ENCODE measurements around the gene FBLN2.
"Not testable (repeated sequence)": the region's sequence is repeated elsewhere in the genome, so short reads cannot be mapped to it uniquely, and the experiment has no call there.

Gene FBLN2

DNA sequence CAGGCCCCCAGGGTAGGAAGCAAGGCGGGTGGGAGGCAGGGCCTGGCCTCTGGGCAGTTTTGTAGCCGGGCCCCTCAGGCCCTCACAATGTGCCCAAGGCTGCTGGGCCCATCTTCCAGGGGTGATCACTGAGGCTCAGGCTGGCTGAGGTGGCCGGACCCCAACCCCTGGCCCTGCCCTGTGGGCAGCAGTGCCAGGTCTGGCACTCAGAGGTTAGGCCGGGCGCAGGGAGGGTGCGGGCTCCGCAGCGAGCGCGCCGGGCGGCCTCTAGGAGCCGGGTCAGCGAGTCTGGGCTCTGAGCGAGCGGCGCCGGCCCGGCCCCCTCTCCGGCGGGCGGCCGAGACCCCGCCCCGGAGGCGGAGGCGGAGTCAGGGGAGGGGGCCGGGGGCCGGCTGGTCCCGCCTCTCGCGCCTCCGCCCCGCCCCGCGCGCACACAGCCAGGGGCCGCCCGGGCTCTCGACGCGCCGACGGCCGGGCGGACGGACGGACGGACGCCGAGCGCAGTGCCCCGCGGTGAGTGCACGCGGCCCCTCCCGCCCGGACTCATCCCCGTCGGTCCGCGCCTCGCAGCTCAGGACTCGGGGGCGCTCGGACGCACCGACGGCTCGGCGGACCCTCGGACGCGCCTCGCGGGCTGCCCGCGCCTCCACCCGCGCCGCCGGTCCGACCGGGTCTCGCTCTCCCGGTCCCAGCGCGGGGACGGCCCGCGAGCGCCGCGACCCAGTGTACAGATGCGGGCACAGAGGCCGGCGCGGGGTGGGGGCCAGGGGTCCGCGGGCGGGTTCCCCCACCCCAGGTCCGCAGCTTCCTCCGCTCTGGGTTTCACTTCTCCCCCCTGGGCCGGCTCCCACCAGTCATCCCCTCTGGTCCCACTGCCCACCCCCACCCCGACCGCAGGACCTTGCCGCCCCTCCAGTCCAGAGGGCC, at the start of gene FBLN2:
Gene FBLN2, plus strand, starts transcription at position 430 of the 927 bp plus-strand sequence. CDS start 21,231 bp downstream, outside the sequence.
- peaks cover 39% of the 10 kb centered on the region for H3K27me3 Mint-ChIP-seq
- no peak for ATAC-seq
- no peaks in the 10 kb centered on the region for H3K9me3 Mint-ChIP-seq
- H3K4me1 Mint-ChIP-seq, result peaks cover 50% of the 10 kb centered on the region
- peak within 1 kb of the TSS; percentile 37 for H3K27ac Mint-ChIP-seq
- H3K4me3 Mint-ChIP-seq, result peak within 1 kb of the TSS; percentile 61
- H3K36me3 Mint-ChIP-seq (ENCODE audit: low read depth), result no peaks in the 10 kb centered on the region
- no peak for DNase-seq

DNA sequence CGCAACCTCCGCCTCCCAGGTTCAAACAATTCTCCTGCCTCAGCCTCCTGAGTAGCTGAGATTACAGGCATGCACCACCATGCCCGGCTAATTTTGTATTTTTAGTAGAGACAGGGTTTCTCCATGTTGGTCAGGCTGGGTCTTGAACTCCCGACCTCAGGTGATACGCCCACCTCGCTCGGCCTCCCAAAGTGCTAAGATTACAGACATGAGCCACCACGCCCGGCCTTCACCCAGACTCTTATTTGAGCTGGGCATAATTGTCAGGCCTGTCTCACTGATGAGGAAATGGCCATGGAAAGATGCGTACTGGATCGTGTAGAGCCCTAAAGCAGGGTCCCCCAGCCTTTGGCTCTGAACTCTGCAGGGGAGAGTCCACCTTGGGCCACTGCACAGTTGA, 49.7 kb upstream of the FBLN2 start:
- ATAC-seq; H3K27ac Mint-ChIP-seq; H3K27me3 Mint-ChIP-seq; DNase-seq; H3K4me3 Mint-ChIP-seq; H3K36me3 Mint-ChIP-seq (ENCODE audit: low read depth); H3K9me3 Mint-ChIP-seq; H3K4me1 Mint-ChIP-seq: not testable (repeated sequence)

DNA sequence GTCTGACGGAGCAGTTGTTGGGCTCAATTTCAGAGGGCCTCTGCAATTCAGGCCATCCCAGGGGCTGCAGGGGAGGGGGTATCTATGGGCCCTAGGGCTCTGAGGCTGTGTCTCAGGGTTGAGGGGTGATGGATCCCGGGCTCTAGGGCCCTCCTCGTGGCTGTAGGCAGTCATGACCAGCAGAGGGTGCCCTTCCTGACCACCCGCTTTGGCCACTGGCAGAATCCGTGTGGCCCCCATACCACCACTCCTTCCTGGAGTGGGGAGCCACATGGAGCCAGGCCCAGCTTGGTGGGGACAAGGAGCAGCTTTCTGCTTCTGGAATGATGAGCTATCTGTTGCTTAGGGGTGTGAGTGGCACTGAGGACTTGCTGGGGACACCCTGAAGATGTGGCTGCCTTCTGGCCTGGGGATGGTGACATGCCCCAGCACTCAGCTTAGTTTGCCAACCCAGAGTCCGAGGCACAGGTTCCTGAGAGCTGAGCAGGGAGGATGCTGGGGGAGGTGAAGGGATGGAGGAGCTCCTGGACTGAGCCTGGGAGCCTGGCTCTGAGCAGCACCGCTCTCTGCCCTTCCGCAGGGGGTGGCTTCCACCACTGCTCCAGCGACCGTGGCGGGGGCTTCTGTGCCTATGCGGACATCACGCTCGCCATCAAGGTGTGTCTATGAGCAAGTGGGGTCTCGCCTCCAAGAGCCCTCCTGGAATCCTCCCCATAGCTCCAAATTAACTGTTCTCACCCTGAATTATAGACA, 48.6 kb upstream of the FBLN2 start:
- DNase-seq (peak; percentile 32), ATAC-seq (peak; percentile 24)
- H3K27me3 Mint-ChIP-seq, result no peaks in the 10 kb centered on the region
- H3K36me3 Mint-ChIP-seq (ENCODE audit: low read depth), result no peaks in the 10 kb centered on the region
- H3K27ac Mint-ChIP-seq, result no peak overlapping the region
- no peak overlapping the region for H3K4me3 Mint-ChIP-seq
- H3K4me1 Mint-ChIP-seq, result peaks cover 3% of the 10 kb centered on the region
- no peaks in the 10 kb centered on the region for H3K9me3 Mint-ChIP-seq

DNA sequence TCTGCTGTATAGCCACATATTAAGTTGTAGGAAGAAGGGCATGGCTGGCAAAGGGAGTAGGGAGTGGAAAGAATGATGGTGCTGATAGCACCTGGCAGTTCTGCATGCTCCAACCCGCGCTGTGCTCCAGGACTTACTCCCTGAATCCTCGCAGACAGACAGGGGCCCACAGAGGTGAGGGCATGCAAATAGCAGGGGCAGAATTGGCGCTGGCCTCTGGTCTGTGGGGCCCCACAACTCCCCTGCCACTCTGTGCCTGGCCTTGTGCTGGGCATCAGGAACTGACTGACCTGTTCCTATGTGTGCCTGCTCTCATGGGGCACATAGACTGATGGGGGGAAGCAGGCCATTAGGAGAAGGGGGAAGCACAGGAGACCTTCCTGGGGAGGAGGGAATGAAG, 47.9 kb upstream of the FBLN2 start:
- peaks cover 3% of the 10 kb centered on the region for H3K4me1 Mint-ChIP-seq
- H3K9me3 Mint-ChIP-seq, result no peaks in the 10 kb centered on the region

DNA sequence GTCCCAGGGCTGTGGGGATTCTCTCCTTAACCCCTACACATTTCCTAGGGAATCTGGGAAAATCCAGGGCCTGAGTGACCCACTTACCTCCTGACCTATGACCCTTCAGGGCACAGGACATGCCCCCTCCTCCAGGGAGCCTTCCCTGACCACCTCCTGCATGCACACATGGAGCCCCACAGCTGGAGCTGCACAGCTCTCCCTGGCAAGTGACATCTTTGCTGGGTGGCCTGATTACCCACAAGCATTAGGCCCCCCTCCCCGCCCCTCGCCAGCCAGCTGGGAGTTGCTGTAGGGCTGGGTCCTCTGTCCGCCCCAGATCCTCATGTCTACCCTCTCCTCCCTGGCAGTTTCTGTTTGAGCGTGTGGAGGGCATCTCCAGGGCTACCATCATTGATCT, 47.4 kb upstream of the FBLN2 start:
- no peak for ATAC-seq
- Mint-ChIP-seq H3K4me3 (no peak overlapping the region), H3K4me1 (peaks cover 3% of the 10 kb centered on the region), H3K27me3 (no peaks in the 10 kb centered on the region), H3K27ac (no peak overlapping the region), H3K36me3 (ENCODE audit: low read depth) (no peaks in the 10 kb centered on the region), H3K9me3 (no peaks in the 10 kb centered on the region)
- DNase-seq, result no peak

More for the DNA sequence above, 47.9 kb upstream of the FBLN2 start:
- DNase-seq (no peak), ATAC-seq (no peak)
- Mint-ChIP-seq H3K27me3 (no peaks in the 10 kb centered on the region), H3K4me3 (no peak overlapping the region), H3K36me3 (ENCODE audit: low read depth) (no peaks in the 10 kb centered on the region), H3K27ac (no peak overlapping the region)

DNA sequence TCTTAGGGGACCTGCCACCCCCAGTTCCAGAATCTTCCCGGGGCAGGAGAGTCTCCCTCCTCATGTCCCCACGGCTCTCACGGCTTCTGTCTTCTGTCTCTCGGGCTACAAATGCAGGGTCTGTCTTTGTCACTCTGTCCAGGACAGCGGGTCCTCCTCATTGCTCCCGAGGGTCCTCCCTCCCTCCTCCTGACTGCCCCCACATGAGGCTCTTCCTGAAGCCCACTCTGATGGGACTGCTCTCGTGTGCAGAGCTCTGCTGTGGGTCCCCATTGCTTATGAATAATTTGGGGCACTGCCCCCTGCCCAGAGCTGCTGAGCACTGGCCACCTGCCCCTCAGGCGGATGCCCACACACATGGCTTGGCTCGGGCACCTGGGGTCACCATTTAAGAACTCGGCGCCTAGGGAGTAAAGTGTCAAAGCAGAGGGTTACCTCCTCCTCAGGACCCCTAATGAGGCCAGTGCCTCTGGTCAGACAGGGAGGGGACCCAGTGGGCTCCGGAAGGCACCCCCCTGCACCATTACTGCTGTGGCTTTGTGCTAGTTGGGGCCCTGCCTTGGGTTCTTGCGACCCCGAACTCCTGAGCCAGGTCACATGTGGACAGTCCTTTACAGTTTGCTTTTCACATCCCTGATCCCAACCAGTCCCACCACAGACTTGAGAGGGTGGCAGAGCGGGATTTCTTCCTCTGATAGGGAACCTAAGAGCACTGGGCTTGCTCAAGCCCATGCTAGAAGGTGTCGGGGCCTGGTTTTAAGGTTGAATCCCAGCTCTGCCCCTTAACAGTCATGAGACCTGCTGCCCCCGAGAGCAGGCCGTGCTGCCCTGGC, 46.8 kb upstream of the FBLN2 start:
- Mint-ChIP-seq H3K27ac (no peak overlapping the region), H3K4me1 (peaks cover 3% of the 10 kb centered on the region), H3K4me3 (no peak overlapping the region), H3K27me3 (no peaks in the 10 kb centered on the region), H3K36me3 (ENCODE audit: low read depth) (no peaks in the 10 kb centered on the region), H3K9me3 (no peaks in the 10 kb centered on the region)
- DNase-seq, result no peak
- ATAC-seq, result no peak

DNA sequence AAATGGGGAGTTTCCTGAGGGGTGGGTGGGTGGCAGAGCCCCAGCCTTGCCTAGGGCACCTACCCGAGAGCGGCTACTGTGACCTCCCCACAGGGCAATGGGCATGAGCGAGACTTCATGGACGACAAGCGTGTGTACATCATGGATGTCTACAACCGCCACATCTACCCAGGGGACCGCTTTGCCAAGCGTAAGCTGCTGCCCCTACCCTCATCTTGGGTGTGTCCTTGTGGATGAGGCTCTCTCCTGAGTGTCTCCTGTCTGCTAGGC, 46.2 kb upstream of the FBLN2 start:
- ATAC-seq (no peak), DNase-seq (no peak)
- Mint-ChIP-seq H3K27me3 (no peaks in the 10 kb centered on the region), H3K4me1 (no peaks in the 10 kb centered on the region), H3K9me3 (no peaks in the 10 kb centered on the region), H3K27ac (no peak overlapping the region), H3K4me3 (no peak overlapping the region), H3K36me3 (ENCODE audit: low read depth) (no peaks in the 10 kb centered on the region)

DNA sequence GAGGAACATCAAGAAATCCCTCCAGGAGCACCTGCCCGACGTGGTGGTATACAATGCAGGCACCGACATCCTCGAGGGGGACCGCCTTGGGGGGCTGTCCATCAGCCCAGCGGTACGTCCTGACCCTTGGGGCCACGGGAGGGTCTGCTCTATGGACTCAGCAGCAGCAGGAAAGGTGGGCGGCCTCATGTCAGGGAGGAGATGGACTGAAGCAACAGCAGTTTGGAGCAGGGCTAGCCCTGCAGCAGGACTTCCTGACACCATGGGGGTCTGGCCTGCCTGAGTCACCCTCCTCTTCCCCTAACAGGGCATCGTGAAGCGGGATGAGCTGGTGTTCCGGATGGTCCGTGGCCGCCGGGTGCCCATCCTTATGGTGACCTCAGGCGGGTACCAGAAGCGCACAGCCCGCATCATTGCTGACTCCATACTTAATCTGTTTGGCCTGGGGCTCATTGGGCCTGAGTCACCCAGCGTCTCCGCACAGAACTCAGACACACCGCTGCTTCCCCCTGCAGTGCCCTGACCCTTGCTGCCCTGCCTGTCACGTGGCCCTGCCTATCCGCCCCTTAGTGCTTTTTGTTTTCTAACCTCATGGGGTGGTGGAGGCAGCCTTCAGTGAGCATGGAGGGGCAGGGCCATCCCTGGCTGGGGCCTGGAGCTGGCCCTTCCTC, 44.6 kb upstream of the FBLN2 start:
- H3K27me3 Mint-ChIP-seq, result no peaks in the 10 kb centered on the region
- ATAC-seq, result no peak
- no peaks in the 10 kb centered on the region for H3K4me1 Mint-ChIP-seq

DNA sequence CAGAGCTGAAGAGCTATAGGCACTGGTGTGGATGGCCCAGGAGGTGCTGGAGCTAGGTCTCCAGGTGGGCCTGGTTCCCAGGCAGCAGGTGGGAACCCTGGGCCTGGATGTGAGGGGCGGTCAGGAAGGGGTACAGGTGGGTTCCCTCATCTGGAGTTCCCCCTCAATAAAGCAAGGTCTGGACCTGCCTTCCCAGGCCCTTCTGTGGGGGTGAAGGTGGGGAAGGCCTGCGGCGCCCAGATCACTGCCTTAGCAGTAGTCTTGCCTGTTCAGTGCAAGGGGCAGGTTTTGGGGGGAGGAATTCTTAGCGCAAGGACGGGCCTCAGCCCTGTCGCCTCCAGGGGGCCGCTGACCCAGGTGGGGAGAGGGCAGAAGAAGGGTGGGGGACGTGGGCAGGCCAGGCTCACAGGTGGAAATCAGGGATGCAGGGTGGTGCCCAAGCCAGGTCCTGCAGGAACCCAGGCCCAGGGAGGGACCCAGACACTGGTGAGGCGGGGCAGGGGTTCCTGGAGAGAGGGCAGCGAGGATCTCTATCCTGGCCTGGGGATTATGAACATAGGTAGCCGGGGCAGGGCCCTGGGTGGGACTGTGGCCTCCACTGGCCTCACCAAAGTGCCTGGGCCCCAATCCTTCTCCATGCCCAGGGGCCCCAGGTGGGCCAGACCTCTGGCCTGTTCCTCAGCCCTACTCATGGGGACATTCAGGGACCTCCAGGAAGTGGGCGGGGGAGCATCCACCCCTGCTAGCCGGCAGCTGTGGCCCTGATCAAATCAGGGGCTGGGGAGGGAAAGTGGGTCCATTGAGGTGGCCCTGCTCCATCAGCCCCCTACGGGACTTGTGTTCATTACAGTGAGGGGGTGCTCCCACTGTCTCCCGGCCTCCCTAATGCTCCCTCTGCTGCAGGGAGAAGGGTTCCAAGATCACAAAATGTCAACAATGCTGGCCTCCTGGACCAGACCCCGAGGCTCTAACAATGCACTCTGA, 43.5 kb upstream of the FBLN2 start:
- Mint-ChIP-seq H3K4me3 (no peak overlapping the region), H3K27ac (no peak overlapping the region), H3K9me3 (no peaks in the 10 kb centered on the region), H3K36me3 (ENCODE audit: low read depth) (no peaks in the 10 kb centered on the region), H3K4me1 (no peaks in the 10 kb centered on the region), H3K27me3 (no peaks in the 10 kb centered on the region)
- ATAC-seq (no peak), DNase-seq (no peak)

More for the DNA sequence above, 44.6 kb upstream of the FBLN2 start:
- DNase-seq, result no peak
- H3K36me3 Mint-ChIP-seq (ENCODE audit: low read depth), result no peaks in the 10 kb centered on the region
- no peak overlapping the region for H3K27ac Mint-ChIP-seq
- no peaks in the 10 kb centered on the region for H3K9me3 Mint-ChIP-seq
- H3K4me3 Mint-ChIP-seq, result no peak overlapping the region

DNA sequence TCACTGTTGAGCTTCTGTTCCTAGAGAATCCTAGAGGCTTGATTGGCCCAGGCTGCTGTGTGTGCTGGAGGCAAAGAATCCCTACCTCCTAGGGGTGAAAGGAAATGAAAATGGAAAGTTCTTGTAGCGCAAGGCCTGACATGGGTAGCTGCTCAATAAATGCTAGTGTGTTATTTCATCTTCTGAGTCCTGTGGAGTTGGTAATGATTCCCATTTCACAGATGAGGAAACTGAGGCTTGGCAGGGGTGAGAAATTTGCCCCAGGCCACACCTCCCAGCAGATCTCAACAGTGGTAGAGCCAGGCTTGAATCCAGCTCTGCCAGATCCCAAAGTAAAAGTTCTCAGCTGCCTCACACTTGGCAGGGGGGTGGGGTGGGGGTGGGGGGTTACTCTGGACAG, 42.7 kb upstream of the FBLN2 start:
- Mint-ChIP-seq H3K4me1 (no peaks in the 10 kb centered on the region), H3K27me3 (no peaks in the 10 kb centered on the region), H3K36me3 (ENCODE audit: low read depth) (no peaks in the 10 kb centered on the region), H3K27ac (no peak overlapping the region), H3K4me3 (no peak overlapping the region), H3K9me3 (no peaks in the 10 kb centered on the region)
- no peak for DNase-seq
- ATAC-seq, result no peak

DNA sequence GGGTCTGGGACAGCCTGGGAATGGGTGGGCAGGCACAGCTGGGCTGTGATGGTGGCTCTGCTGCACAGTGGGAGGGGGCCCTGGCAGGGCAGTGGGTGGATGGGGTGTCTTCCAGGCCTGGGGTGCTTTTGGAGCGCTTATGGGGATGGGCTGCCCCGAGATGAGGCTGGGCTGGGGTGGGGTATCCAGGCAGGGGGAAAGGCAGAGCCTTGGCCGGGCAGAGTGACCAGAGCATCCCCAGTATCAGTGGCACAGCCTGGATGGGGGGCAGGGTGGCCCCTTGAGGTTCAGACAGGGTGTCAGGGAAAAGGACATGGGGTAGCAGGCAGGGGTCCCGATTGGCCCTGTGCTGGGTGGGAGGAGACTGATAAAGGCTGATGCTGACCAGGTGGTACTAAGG, 42.2 kb upstream of the FBLN2 start:
- Mint-ChIP-seq H3K27me3 (no peaks in the 10 kb centered on the region), H3K27ac (no peak overlapping the region), H3K4me1 (no peaks in the 10 kb centered on the region), H3K9me3 (no peaks in the 10 kb centered on the region), H3K4me3 (no peak overlapping the region), H3K36me3 (ENCODE audit: low read depth) (no peaks in the 10 kb centered on the region)
- ATAC-seq (no peak), DNase-seq (no peak)

DNA sequence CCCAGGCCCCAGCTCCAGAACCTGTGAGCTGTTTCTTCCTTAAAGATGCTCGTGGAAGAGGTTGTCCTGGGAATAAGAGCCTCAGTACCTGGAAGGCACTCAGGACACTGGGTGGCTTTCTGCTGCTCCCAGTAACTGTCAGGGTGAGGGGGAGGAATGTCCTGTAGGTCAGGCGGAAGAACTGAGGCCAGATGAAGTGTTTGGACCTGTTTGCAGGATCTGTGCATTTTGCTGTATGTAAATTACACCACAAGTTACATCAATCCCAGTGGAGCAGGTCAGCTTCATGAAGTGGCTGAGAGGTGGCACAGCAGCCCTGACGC, 41.7 kb upstream of the FBLN2 start:
- H3K4me3 Mint-ChIP-seq, result no peak overlapping the region
- ATAC-seq, result no peak
- H3K4me1 Mint-ChIP-seq, result no peaks in the 10 kb centered on the region
- no peaks in the 10 kb centered on the region for H3K9me3 Mint-ChIP-seq
- no peaks in the 10 kb centered on the region for H3K27me3 Mint-ChIP-seq
- no peaks in the 10 kb centered on the region for H3K36me3 Mint-ChIP-seq (ENCODE audit: low read depth)
- DNase-seq, result no peak
- no peak overlapping the region for H3K27ac Mint-ChIP-seq

DNA sequence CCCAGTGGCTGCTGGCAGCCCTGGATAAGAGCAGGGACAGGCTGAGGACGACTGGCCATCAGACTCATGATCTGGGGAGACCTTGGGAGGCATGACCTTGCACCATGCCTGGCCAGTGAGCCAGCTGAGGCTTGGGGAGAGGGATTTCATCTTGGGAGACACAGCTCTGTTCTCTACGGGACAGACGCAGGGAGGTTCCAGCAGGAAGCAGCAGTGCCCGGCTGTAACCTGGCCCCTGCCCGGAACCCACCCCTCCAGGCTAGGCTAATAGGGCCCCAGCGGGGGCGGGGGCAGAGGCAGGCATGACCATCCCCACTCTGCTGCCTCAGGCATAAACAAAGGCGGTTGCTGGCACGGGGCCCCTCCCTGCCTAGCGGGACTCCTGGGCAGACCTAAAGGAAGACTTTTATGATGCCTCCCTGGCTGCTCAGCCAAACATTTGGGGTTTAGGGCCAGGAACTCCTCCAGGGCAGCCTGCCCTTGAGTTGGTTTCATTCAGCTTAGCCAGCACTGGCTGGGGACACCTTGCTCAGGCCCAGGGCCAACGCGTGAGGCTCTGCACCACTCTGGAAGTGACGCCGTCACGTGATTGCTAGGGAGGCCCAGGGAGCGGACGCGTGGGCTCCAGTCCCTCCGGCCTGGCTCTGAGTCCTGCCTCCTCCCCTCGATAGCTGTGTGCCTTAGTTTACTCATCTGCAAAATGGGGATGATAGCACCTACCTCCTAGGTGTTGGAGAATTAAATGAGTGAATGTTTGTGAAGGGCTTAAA, 41.2 kb upstream of the FBLN2 start:
- no peak for ATAC-seq
- Mint-ChIP-seq H3K4me1 (no peaks in the 10 kb centered on the region), H3K9me3 (no peaks in the 10 kb centered on the region), H3K27ac (no peak overlapping the region), H3K4me3 (no peak overlapping the region), H3K36me3 (ENCODE audit: low read depth) (no peaks in the 10 kb centered on the region), H3K27me3 (no peaks in the 10 kb centered on the region)
- no peak for DNase-seq
